Activated T-helper 1 cell treated with anti-CD3 and anti-CD28 coated beads, Interleukin-2, amount 50 U/mL, for 16 hours (primary cell): ENCODE data around the gene KRT26.

ENCODE experiments used
- DNase-seq, 2 donors: peaks; one replicate each; pipeline ENCODE4 v3.0.0-alpha.2; 2020; ENCODE audit warnings: low read depth in 1 of 2, low spot score in 1 of 2

KRT26 gene

DNA sequence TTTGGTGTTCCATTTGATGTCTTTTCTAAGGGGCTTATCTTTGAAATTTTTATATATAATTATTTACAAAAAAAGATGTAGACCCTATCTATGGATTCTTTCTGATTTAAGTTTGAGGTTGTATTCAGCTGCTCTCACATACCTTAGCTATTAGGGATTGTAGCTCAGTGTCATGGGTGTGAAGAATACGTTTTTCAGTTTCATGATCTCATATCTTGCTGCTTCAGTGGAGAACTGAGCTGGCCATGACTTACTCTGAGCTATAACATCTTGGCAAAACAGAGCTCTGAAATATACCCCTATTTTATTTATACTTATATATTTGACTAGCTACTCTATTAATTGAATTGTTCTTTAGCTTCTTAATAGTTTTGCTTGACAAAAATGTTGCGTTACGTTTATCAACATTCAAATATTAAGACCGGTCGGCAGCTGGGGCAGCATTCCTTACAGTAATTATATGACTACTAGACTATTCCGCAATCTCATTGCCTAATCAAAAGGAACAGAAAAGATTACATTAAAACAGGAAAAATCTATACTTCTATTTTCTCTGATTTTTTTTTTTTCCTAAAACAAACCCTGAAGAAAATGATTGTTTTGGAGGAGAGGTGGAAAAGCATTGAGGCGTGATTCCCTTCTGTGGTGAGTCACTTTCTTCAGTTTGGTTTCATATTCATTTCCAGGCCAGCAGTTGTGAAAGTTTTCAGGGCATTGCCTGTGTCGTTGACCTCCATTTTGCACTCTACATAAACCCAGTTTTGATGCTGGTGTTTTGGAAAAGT, 44.4 kb downstream of the KRT26 start:
- no peak for DNase-seq

DNA sequence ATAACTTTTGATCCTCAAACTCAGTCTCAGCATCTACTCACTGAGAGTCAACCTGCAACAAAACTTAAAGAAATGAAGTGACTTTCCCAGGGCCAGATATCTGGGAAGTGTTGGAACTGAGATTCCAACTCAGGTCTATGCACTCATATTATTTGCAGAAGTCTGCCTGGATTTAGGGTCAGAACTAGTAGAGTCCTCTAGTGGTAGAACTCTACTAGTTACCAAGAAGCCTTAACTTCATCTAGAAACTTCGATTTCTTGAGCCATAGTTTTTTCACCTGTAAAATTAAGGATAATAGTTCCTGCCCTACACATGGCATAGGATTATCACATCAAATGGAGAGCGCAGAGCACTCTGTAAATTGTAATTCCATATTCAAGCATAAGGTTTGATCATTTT, 45.1 kb downstream of the KRT26 start:
- DNase-seq, result no peak

- DNase-seq, result no peak
Observed at GRCh38 chr17:40724656-40725055, 47.3 kb downstream of the KRT26 start.

- DNase-seq, result no peak
Observed at GRCh38 chr17:40722241-40722640, 49.8 kb downstream of the KRT26 start.

- no peak for DNase-seq
Observed at GRCh38 chr17:40720899-40721298, 51.1 kb downstream of the KRT26 start.

DNA sequence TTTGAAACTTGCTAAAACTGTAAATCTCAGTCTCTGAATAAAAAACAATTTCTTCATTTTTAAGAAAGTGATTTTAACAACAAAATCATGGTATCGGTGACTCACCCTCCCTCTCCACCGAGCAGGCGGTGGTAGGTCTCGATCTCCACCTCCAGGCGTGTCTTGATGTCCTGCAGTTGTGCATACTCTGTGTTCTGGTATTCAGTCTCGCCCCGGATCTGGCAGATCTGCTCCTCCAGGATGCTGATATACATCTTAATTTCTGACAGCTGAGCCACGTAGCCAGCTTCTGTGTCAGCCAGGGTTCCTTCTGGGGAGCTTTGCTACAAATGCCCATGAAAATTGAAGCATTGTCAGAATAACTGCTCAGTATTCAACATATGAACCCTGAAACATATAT, 53.1 kb downstream of the KRT26 start:
- no peak for DNase-seq

DNA sequence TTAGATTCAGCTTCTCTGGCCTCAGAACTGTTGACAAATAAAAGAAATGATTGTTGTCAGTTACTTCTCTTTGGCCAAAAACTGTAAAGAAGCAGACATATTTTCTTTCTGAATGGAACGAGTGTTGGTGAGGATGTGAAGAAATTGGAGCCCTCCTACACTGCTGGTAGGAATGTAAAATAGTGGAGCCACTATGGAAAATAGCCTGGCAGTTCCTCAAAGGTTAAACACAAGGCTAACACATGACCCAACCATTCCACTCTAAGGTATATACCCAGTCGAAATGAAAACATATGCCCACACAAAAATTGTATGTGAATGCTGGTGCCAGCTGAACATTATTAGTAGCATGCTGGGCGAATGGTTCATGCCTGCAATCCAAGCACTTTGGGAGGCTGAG, 54.2 kb downstream of the KRT26 start:
- no peak for DNase-seq
